Ovary (tissue), 3 donors: ENCODE results near the gene ZBTB2.

Experiments used
- CTCF ChIP-seq, 3 donors: fragments of 450-650 bp in 2 of 3; fragments of 200-600 bp in 1 of 3; IDR thresholded peaks; one replicate each; pipeline versions ENCODE4 v1.5.1 to v1.8.0; 2016 to 2022; ENCODE audit warnings: antibody characterized with exemption in 3 of 3, mild to moderate bottlenecking in 1 of 3
- POLR2A ChIP-seq: fragments of 450-650 bp; IDR thresholded peaks from one replicate; pipeline ENCODE4 v1.6.1; 2017; ENCODE audit warnings: antibody characterized with exemption, mild to moderate bottlenecking, moderate library complexity
- donor health status: DM: no; HTN: no; CAD: no.

GRCh38 chr6:151370509-151371078 lies 20.8 kb downstream of the ZBTB2 start:
- TF ChIP-seq CTCF (IDR thresholded peaks at IDR 0.05) (no peak), POLR2A (no peak)
